Smooth muscle cell (in vitro differentiated cells): ENCODE measurements around the gene CASP2. TPM values are rescaled to one million over a fixed set of nuclear protein-coding genes. Genes with fewer than 3 reads are reported as not detected.

Experiments
- DNase-seq: peaks from one replicate; lab custom pipeline; 2025; ENCODE audit not compliant: unreplicated experiment; lab: John Stamatoyannopoulos, UW
- H2AFZ ChIP-seq: fragments of 200-600 bp; sonication (generic); 2 replicates; pipeline ENCODE4 v1.6.0; 2016; ENCODE audit warnings: antibody characterized with exemption, low read depth, mild to moderate bottlenecking
- H3F3A ChIP-seq: fragments of 200-600 bp; sonication (generic); 2 replicates; pipeline ENCODE4 v1.6.0; 2017; ENCODE audit warnings: antibody characterized with exemption, low read depth
- H3K27ac ChIP-seq: fragments of 200-600 bp; sonication (generic); 2 replicates; pipeline ENCODE4 v1.5.1; 2016; ENCODE audit warnings: low read depth, mild to moderate bottlenecking
- H3K27me3 ChIP-seq: fragments of 200-600 bp; sonication (generic); 2 replicates; pipeline ENCODE4 v1.6.1; 2016; ENCODE audit warnings: low read depth, mild to moderate bottlenecking
- H3K36me3 ChIP-seq: fragments of 200-600 bp; sonication (generic); 2 replicates; pipeline ENCODE4 v1.5.1; 2016; ENCODE audit warnings: low read depth
- H3K4me1 ChIP-seq: fragments of 200-600 bp; sonication (generic); 2 replicates; pipeline ENCODE4 v1.5.1; 2016; ENCODE audit warnings: low read depth
- H3K4me2 ChIP-seq: fragments of 200-600 bp; sonication (generic); 2 replicates; pipeline ENCODE4 v1.6.0; 2016; ENCODE audit warnings: mild to moderate bottlenecking
- H3K4me3 ChIP-seq: fragments of 200-600 bp; sonication (generic); 2 replicates; pipeline ENCODE4 v1.5.1; 2016; ENCODE audit warnings: mild to moderate bottlenecking
- H3K79me2 ChIP-seq: fragments of 200-600 bp; sonication (generic); 2 replicates; pipeline ENCODE4 v1.6.0; 2016; ENCODE audit warnings: low read depth, mild to moderate bottlenecking
- H3K9ac ChIP-seq: fragments of 200-600 bp; sonication (generic); 2 replicates; pipeline ENCODE4 v1.6.0; 2016; ENCODE audit warnings: low read depth
- H3K9me3 ChIP-seq: fragments of 200-600 bp; sonication (generic); replicated peaks from 2 replicates; pipeline ENCODE4 v1.5.1; 2016; ENCODE audit warnings: low read depth
- H4K20me1 ChIP-seq: fragments of 200-600 bp; sonication (generic); 2 replicates; pipeline ENCODE4 v1.6.0; 2016; ENCODE audit warnings: low read depth
- CTCF ChIP-seq: fragments of 200-600 bp; sonication (generic); IDR thresholded peaks from 2 replicates; pipeline ENCODE4 v1.5.1; 2017; ENCODE audit warnings: borderline replicate concordance, mild to moderate bottlenecking, antibody characterized with exemption; ENCODE audit not compliant: insufficient read depth, poor library complexity, severe bottlenecking
- WGBS: methylation state at CpG from one replicate; pipeline ENCODE4 v1.1.7; 2016; ENCODE audit warnings: low lambda C conversion rate; 5-methylcytosine and 5-hydroxymethylcytosine counted together
- polyA plus RNA-seq: library from polyadenylated mRNA; unstranded; fragments of >200 nt; fragmentation: Nextera tagmentation; extraction: Ambion mirVana; gene quantifications from 2 replicates; pipeline ENCODE4 v1.2.1, GENCODE V29; 2016
- total RNA-seq: library from RNA; depleted of rRNA; stranded (reverse); fragments of >200 nt; gene quantifications from 2 replicates; pipeline ENCODE4 v1.2.3, GENCODE V29; 2014

Gene CASP2
- total and polyA plus RNA-seq, 2 experiments from 2014 or later, result 8.1 to 22.0 TPM

- H3K4me1 ChIP-seq, result no peaks in the 10 kb centered on the region
- no peaks in the 10 kb centered on the region for H3F3A ChIP-seq
- no peaks in the 10 kb centered on the region for H4K20me1 ChIP-seq
- no peak overlapping the region for H3K4me3 ChIP-seq
- H3K4me2 ChIP-seq, result no peak overlapping the region
- H3K36me3 ChIP-seq, result no peaks in the 10 kb centered on the region
- no peak for TF ChIP-seq CTCF
- no peak overlapping the region for H3K27ac ChIP-seq
- 80% methylated on average over 23 of the region's 23 CpGs for WGBS
- no peak overlapping the region for H3K9ac ChIP-seq
- no peaks in the 10 kb centered on the region for H3K79me2 ChIP-seq
- no peak for DNase-seq
- no peaks in the 10 kb centered on the region for H3K9me3 ChIP-seq
- H2AFZ ChIP-seq, result no peak overlapping the region
- H3K27me3 ChIP-seq, result no peaks in the 10 kb centered on the region
These were observed 34.8 kb downstream of the CASP2 start for GRCh38 chr7:143322760-143323633.

GRCh38 chr7:143323653-143324052 lies 35.5 kb downstream of the CASP2 start:
- H3K9ac ChIP-seq, result no peak overlapping the region
- no peaks in the 10 kb centered on the region for H3K36me3 ChIP-seq
- no peak overlapping the region for H3K27ac ChIP-seq
- H2AFZ ChIP-seq, result no peak overlapping the region
- DNase-seq, result no peak
- H3K4me2 ChIP-seq, result no peak overlapping the region
- no peaks in the 10 kb centered on the region for H3K4me1 ChIP-seq
- H3K27me3 ChIP-seq, result no peaks in the 10 kb centered on the region
- no peak overlapping the region for H3K4me3 ChIP-seq
- H3K9me3 ChIP-seq, result no peaks in the 10 kb centered on the region
- WGBS, result 76% methylated on average over 12 of the region's 12 CpGs
- H3F3A ChIP-seq, result no peaks in the 10 kb centered on the region
- H4K20me1 ChIP-seq, result no peaks in the 10 kb centered on the region
- H3K79me2 ChIP-seq, result no peaks in the 10 kb centered on the region
- TF ChIP-seq CTCF, result no peak

DNA sequence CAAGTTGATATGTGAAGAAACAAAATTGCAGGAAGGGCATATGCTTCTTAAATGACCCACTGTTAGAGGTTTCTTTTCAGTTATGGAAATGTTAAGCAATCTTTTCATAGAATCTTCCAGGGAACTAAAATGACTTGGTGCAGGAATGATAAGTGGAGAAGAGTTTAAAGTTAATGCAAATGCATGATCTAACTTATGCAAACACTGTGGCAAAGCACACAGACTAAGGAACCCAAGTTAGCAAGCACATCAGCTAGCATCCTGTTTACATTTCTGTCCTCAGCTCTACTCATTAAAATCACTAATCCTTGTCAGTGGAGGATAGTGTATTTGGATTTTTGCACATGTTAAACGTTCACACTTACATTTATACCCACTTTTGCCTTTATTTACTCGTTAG lies 37.1 kb downstream of the CASP2 start:
- Histone ChIP-seq H3K4me3 (no peak overlapping the region), H4K20me1 (no peaks in the 10 kb centered on the region), H3K4me2 (peak overlapping the region; percentile 8), H3K4me1 (no peaks in the 10 kb centered on the region), H3K9ac (no peak overlapping the region), H3K27me3 (no peaks in the 10 kb centered on the region), H3K27ac (no peak overlapping the region), H3K79me2 (no peaks in the 10 kb centered on the region), H3K36me3 (no peaks in the 10 kb centered on the region), H3F3A (no peaks in the 10 kb centered on the region), H3K9me3 (no peaks in the 10 kb centered on the region), H2AFZ (no peak overlapping the region)
- WGBS, result 36% methylated on average over 2 of the region's 2 CpGs
- TF ChIP-seq CTCF, result no peak
- DNase-seq, result no peak

GRCh38 chr7:143327903-143328302 lies 39.8 kb downstream of the CASP2 start:
- WGBS, result 97% methylated on average over 5 of the region's 5 CpGs
- Histone ChIP-seq H3K9me3 (no peaks in the 10 kb centered on the region), H3K27ac (no peak overlapping the region), H3K27me3 (no peaks in the 10 kb centered on the region), H3F3A (no peaks in the 10 kb centered on the region), H4K20me1 (no peaks in the 10 kb centered on the region), H2AFZ (no peak overlapping the region), H3K4me2 (no peak overlapping the region), H3K4me3 (no peak overlapping the region), H3K9ac (no peak overlapping the region), H3K79me2 (no peaks in the 10 kb centered on the region), H3K36me3 (no peaks in the 10 kb centered on the region), H3K4me1 (no peaks in the 10 kb centered on the region)
- DNase-seq, result no peak
- no peak for TF ChIP-seq CTCF
